Endothelial cell of umbilical vein (primary cell): ENCODE results near the gene SLC25A28.

ENCODE experiments used
- EZH2 ChIP-seq: IDR thresholded peaks from 2 replicates; pipeline ENCODE4 v1.6.1; 2012; ENCODE audit warnings: borderline replicate concordance, low read depth, mild to moderate bottlenecking, moderate library complexity, low read length, inconsistent platforms; ENCODE audit not compliant: severe bottlenecking
- FOS ChIP-seq: IDR thresholded peaks from 2 replicates; pipeline ENCODE4 v1.6.1; 2011; ENCODE audit warnings: mild to moderate bottlenecking, low read length, moderate library complexity, borderline replicate concordance; ENCODE audit not compliant: insufficient read depth
- GATA2 ChIP-seq: IDR thresholded peaks from 2 replicates; pipeline ENCODE4 v1.7.0; 2011; ENCODE audit warnings: low read depth, mild to moderate bottlenecking, moderate library complexity, mixed read lengths, low read length; ENCODE audit not compliant: insufficient read length, insufficient read depth
- JUN ChIP-seq: IDR thresholded peaks from 2 replicates; pipeline ENCODE4 v1.6.1; 2011; ENCODE audit warnings: borderline replicate concordance, low read depth; ENCODE audit not compliant: insufficient read length, insufficient read depth
- MAX ChIP-seq: IDR thresholded peaks from 2 replicates; pipeline ENCODE4 v1.6.1; 2011; ENCODE audit not compliant: insufficient read depth, insufficient read length
- MYC ChIP-seq: IDR thresholded peaks from one replicate; pipeline ENCODE4 v1.6.1; 2011; ENCODE audit warnings: mild to moderate bottlenecking, low read depth, low read length
- POLR2A ChIP-seq: IDR thresholded peaks from 2 replicates; pipeline ENCODE4 v1.6.1; 2012; ENCODE audit warnings: low read depth, mild to moderate bottlenecking, control low read depth, low read length
- POLR2AphosphoS5 ChIP-seq: IDR thresholded peaks from 2 replicates; pipeline ENCODE4 v1.6.1; 2012; ENCODE audit warnings: low read depth, mild to moderate bottlenecking, control low read depth, low read length, moderate library complexity; ENCODE audit not compliant: insufficient read depth
- TF ChIP-seq, protein P1 (sequence below), 2 donors: IDR thresholded peaks; 1 replicate in 1 of 2; 2 replicates in 1 of 2; pipeline ENCODE4 v1.5.1; 2011; ENCODE audit warnings: low read length in 2 of 2, mild to moderate bottlenecking in 2 of 2, moderate library complexity in 2 of 2, control low read depth in 1 of 2, inconsistent platforms in 1 of 2, low read depth in 1 of 2; ENCODE audit not compliant: insufficient read depth in 1 of 2; ENCODE audit errors: extremely low read depth in 1 of 2

DNA sequence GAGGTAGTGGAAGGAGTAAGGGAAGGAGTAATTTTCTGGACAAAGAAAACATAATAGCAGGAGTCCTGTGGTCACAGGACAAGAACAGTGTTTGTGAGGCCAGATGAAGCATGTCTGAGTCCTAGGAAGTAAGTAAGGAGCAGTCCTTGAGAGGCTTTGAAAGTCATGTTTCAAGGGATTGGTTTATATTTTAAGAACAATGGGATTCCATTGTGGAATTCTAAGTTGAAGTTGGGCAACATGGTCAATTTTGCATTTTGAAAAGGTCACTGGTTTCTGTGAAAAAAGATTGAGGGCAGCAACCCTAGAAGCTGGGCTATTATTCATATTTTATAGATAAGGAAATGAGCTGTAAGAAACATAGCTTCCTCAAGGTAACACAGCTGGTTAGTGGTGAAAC lies 10.8 kb upstream of the SLC25A28 start:
- TF ChIP-seq, protein P1, sequence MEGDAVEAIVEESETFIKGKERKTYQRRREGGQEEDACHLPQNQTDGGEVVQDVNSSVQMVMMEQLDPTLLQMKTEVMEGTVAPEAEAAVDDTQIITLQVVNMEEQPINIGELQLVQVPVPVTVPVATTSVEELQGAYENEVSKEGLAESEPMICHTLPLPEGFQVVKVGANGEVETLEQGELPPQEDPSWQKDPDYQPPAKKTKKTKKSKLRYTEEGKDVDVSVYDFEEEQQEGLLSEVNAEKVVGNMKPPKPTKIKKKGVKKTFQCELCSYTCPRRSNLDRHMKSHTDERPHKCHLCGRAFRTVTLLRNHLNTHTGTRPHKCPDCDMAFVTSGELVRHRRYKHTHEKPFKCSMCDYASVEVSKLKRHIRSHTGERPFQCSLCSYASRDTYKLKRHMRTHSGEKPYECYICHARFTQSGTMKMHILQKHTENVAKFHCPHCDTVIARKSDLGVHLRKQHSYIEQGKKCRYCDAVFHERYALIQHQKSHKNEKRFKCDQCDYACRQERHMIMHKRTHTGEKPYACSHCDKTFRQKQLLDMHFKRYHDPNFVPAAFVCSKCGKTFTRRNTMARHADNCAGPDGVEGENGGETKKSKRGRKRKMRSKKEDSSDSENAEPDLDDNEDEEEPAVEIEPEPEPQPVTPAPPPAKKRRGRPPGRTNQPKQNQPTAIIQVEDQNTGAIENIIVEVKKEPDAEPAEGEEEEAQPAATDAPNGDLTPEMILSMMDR (IDR thresholded peaks at IDR 0.05; ENCODE audit: extremely low read depth in 1 of 2, insufficient read depth in 1 of 2, low read depth in 1 of 2, low read length in 2 of 2): no peak
- TF ChIP-seq POLR2AphosphoS5 (no peak), FOS (no peak), EZH2 (no peak), POLR2A (no peak), MAX (no peak), MYC (no peak), JUN (no peak), GATA2 (no peak)
